Caki2 (cell line): Measurements from ENCODE around the gene STIP1. TPM values are rescaled to one million over a fixed set of nuclear protein-coding genes. Genes with fewer than 3 reads are reported as not detected.

ENCODE experiments used
- DNase-seq: peaks from one replicate; pipeline ENCODE4 v3.0.0-alpha.2; 2015; ENCODE audit warnings: low read depth
- in situ Hi-C: cut with HindIII; loops from 2 replicates; pipeline ENCODE4 v1.10.0; 2016; ENCODE audit warnings: low sequenced_read_pairs, low pct_unique_long_range_greater_than_20kb, mixed read lengths
- total RNA-seq: library from RNA; depleted of rRNA; stranded (reverse); fragments of >200 nt; shearing (Covaris generic); gene quantifications from 2 replicates; pipeline ENCODE4 v1.2.3, GENCODE V29; 2014; ENCODE audit warnings: low replicate concordance

Gene STIP1
- total RNA-seq, 1 experiment from 2014 or later: 157 TPM

DNA sequence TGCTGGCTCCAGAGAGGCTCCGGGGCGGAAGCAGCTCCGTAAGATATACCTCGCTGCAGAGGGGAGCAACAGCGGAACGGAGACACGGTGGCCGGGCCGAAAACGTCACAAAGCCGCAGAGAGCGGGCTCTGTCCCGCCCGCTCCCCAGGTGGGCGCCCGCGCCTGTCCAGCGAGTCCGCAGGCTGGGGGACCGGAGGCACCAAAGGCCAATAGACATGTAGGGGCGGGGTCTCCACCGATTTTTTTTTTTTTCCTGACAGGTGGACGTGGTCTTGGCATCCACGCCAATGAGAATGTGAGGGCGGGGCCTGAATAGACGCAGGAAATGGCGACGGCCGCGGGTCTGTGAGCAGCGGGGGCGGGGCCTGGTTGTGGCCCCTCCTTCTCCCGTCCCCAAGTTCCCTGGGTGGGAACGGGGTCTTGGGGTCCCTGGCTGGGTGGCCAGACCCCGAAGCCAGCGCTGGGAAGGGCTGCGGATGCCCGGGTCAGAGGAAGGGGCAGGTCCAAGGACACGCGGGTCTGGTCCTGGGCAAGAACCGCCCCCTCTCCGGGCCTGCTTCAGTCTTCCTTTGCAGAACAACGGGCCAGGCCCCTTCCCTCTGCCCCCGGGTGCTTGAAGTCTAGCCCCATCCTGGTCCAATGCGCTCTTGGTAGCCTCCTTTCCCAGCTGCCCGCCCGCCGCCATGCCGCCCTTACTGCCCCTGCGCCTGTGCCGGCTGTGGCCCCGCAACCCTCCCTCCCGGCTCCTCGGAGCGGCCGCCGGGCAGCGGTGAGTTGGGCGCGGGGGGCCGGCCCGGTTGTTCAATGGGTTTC lies 44.4 kb downstream of the STIP1 start, which contains the start of gene DNAJC4:
Gene DNAJC4 (plus strand): TSS at position 378 of the 814 bp plus-strand sequence. CDS start 307 bp downstream, at position 685.
- in situ Hi-C loops: no loop called here
- DNase-seq: peak; percentile 92

DNA sequence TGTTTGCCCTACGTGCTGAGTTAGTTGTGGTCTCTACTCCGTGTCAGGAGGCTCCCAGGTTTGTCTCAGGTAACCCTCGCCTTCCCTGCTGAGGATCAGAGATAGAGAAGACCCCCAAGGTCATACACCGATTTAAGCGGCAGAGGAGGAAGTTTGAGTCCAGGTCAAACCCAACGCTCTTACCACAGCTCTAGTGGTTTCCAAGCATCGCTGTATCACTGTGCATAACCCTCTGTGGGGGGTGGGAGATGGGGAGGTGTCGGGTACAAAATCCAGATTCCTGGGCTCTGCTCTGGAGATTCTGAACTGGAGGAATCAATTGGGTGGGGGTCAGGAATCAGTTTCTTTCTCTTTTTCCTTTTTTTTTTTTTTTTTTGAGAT lies 45.0 kb downstream of the STIP1 start:
- in situ Hi-C loops: no loop called here
- no peak for DNase-seq

- no peak for DNase-seq
- in situ Hi-C loops: no loop called here
Measured at GRCh38 chr11:64231546-64231945, 45.6 kb downstream of the STIP1 start.

GRCh38 chr11:64232182-64232966 lies 46.4 kb downstream of the STIP1 start:
- no peak for DNase-seq
- in situ Hi-C loops: no loop called here

GRCh38 chr11:64232967-64233315 lies 47.0 kb downstream of the STIP1 start:
- DNase-seq: no peak
- in situ Hi-C loops: no loop called here

- in situ Hi-C loops: no loop called here
- DNase-seq: peak; percentile 54
Measured at GRCh38 chr11:64233913-64234586, 48.1 kb downstream of the STIP1 start, which contains the start of gene VEGFB. TSS of gene VEGFB (plus strand) at chr11:64234584. CDS start at chr11:64234834, 250 bp downstream.

DNA sequence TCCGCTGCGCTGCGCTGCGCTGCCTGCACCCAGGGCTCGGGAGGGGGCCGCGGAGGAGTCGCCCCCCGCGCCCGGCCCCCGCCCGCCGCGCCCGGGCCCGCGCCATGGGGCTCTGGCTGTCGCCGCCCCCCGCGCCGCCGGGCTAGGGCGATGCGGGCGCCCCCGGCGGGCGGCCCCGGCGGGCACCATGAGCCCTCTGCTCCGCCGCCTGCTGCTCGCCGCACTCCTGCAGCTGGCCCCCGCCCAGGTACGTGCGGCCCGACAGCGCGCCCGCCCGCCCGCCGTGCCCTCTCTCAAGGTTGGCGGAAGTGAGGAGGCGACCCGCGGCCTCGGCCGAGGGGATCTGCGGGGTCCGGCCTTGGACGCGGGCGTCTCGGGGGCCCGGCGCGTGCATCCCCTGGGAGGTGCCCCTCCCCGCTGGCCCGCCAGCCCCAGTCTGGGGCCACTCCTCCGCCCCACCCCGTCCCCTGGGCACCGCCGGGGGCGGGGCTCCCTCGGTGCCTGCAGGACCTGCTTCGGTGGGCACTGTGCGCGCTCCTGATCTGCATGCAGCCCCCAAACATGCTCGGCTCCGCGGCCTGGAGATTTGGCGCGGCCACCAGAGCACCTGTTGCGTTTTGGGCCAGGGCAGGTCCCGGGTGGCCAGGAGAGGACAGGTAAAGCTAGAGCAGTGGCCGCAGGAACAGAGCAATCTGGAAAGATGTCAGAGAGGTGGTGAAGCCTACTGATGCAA lies 48.8 kb downstream of the STIP1 start:
- in situ Hi-C loops: no loop called here
- peak; percentile 59 for DNase-seq

DNA sequence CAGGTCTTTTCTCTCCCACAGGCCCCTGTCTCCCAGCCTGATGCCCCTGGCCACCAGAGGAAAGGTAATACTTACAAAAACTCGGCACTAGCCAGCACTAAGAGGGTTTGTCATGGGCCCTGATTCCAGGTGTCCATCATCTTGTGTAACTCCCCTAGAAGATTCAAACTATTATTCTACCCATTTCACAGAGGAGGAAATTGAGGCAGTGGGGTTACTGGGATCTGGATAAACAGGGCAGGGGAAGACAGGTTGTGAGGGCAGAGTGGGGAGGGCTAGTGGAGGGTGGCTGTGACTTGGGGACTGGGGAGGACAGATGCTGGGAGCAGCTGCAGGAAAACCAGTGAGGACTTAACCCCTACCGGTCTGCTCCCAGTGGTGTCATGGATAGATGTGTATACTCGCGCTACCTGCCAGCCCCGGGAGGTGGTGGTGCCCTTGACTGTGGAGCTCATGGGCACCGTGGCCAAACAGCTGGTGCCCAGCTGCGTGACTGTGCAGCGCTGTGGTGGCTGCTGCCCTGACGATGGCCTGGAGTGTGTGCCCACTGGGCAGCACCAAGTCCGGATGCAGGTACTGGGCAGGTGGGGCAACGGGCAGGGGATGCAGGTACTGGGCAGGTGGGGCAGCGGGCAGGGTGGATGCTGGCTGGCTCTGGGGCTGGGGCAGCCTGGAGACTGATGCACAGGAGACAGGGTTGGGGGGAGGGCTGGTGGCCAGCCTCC lies 49.6 kb downstream of the STIP1 start:
- in situ Hi-C loops: no loop called here
- no peak for DNase-seq

- in situ Hi-C loops: no loop called here
- no peak for DNase-seq
Measured at GRCh38 chr11:64237484-64237951, 51.5 kb downstream of the STIP1 start.

DNA sequence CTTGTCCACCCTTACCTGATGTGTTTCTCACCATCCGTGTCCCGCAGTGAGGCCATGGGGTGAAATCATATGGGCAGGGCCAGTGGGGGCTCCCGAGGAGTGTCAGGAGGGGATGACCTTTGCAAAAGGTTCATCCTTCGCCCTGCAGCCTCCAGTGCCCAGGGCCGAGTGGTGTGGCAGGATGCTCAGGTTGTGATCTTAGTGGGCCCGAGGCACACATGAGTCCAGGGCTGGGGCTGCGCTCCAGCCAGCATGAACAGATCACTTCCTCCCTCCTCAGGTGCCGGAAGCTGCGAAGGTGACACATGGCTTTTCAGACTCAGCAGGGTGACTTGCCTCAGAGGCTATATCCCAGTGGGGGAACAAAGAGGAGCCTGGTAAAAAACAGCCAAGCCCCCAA lies 52.1 kb downstream of the STIP1 start:
- no peak for DNase-seq
- in situ Hi-C loops: no loop called here

DNA sequence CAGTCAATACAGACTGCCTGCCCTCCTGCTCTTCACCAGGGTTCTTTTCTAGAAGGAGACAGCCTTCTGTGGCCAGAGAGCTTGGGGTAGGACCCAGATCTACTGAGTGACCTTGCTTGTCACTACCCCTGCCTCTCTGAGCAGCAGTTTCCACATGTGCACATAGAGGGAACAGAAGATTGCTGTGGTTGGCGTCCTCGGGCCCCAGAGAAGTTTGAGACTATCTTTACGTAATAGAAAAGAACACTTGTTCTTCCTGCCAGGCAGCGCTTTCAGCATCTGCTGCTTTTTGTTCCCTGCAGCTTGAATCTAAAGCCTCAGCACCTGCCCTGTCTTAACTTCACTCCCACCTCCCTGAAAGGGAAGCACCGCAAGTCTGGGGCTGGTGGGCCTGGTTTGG lies 53.0 kb downstream of the STIP1 start:
- in situ Hi-C loops: no loop called here
- no peak for DNase-seq

GRCh38 chr11:64239662-64240434 lies 53.9 kb downstream of the STIP1 start:
- in situ Hi-C loops: no loop called here
- no peak for DNase-seq

DNA sequence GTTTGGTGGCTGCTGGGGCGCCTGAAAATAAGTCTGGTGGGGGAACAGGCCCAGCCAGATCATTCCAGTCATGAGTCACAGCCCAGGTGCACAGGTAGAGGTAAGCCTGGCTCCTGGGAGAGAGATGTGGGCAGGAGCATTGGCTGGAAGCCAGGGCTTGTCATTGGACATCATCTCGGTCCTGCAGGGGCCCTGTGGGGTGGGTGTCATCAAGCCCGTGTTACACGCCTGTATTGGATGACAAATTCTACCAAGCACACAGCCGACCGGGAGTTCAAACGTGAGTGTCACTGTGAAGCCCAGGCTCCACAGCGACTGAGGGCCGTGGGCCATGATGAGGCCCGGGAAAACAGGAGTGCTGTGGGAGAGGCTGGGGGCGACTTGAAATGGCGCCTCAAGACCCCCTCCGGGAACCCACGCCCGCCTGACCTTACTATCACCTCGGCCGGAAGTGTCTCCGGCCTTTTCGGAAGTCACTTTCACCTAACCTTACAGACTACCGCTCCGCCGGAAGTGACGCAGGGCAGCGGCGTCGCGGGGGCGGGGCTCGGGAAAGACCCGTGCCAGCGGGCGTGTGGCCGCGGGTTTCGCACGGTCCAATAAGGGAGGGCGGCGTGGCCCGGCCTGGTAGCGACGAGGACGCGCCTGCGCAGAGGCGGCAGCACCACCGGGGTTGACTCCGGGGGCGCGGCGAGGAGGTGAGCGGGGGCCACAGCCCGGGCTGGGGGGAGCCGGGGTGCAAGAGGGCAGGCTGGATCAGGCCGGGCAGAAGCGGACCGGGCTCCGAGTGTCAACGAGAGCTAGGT lies 54.7 kb downstream of the STIP1 start, which contains the start of gene FKBP2:
Gene FKBP2 (plus strand): TSS at position 661 of the 806 bp plus-strand sequence. CDS start 1,293 bp downstream, outside the sequence.
- in situ Hi-C loops: no loop called here
- DNase-seq: peak; percentile 93

- DNase-seq: peak; percentile 96
- in situ Hi-C loops: no loop called here
Measured at GRCh38 chr11:64241241-64241490, 55.2 kb downstream of the STIP1 start.

- DNase-seq: peak; percentile 39
- in situ Hi-C loops: no loop called here
Measured at GRCh38 chr11:64241491-64242374, 55.8 kb downstream of the STIP1 start.
